Measurements from ENCODE around the gene AUP1.

DNA sequence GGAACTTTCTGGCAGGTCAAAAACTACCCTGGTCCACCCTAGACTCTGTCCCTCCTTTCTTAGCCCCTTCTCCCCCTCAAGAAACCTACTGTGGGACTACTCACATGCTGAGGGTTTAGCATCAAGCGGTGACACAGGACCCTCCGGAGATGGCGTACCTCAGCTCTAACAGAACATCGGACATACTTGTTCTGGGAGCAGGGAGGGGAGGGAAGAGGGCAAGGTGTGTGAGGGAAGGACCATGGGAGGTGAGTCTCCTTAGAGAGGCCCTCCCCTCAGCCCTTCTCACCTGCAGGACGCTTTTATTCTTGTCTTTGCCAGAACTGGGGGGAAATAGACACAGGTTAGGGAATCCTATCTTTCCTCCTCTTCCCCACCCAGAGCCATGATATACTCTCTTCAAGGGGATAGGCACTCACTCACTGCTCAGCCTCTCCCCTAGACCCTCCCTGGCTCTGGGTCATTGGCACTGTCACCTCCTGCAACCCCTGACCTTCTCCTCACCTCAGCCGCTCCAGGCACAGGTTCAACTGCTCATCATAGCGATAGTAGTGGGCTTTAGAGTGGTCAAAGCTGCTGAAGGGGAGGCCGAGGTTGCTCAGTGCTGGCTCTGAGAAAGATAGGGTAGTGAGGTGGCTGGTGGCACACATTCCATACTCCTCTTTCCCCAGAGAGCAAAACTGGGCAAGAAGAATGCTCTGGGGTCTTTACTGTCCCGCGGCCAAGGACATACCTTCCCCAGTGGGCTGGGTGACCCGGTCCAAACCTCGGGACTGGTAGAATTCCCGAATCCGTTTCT is 23.9 kb downstream of the AUP1 start:
- TF ChIP-seq, protein P1, sequence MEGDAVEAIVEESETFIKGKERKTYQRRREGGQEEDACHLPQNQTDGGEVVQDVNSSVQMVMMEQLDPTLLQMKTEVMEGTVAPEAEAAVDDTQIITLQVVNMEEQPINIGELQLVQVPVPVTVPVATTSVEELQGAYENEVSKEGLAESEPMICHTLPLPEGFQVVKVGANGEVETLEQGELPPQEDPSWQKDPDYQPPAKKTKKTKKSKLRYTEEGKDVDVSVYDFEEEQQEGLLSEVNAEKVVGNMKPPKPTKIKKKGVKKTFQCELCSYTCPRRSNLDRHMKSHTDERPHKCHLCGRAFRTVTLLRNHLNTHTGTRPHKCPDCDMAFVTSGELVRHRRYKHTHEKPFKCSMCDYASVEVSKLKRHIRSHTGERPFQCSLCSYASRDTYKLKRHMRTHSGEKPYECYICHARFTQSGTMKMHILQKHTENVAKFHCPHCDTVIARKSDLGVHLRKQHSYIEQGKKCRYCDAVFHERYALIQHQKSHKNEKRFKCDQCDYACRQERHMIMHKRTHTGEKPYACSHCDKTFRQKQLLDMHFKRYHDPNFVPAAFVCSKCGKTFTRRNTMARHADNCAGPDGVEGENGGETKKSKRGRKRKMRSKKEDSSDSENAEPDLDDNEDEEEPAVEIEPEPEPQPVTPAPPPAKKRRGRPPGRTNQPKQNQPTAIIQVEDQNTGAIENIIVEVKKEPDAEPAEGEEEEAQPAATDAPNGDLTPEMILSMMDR (IDR thresholded peaks at IDR 0.05): no peak
- no peak for TF ChIP-seq POLR2A (IDR thresholded peaks at IDR 0.05)

Data from heart left ventricle (tissue), 13 donors.